Upper lobe of left lung (tissue), 4 donors: ENCODE results near the gene RAN.

Source experiments
- CTCF ChIP-seq, 6 experiments: fragments of 450-650 bp in 4 of 6; fragments of 200-600 bp in 2 of 6; sonication (generic) in 2 of 6; IDR thresholded peaks; one replicate each; pipeline ENCODE4 v1.5.1; 2016 to 2019; ENCODE audit warnings: antibody characterized with exemption in 6 of 6
- EP300 ChIP-seq, 4 donors: sonication (generic); formaldehyde crosslinking; IDR thresholded peaks; one replicate each; pipeline ENCODE4 v1.5.1; 2017; ENCODE audit warnings: antibody characterized with exemption in 4 of 4, control low read depth in 2 of 4
- POLR2A ChIP-seq, 4 donors: fragments of 450-650 bp; IDR thresholded peaks; one replicate each; pipeline ENCODE4 v1.5.1; 2016 to 2017; ENCODE audit warnings: antibody characterized with exemption in 4 of 4, mild to moderate bottlenecking in 2 of 4

GRCh38 chr12:130875193-130875592 is 3.3 kb downstream of the RAN start:
- TF ChIP-seq CTCF (IDR thresholded peaks at IDR 0.05), result no peak
- no peak for TF ChIP-seq EP300 (IDR thresholded peaks at IDR 0.05)
- no peak for TF ChIP-seq POLR2A (IDR thresholded peaks at IDR 0.05)
